Tibial nerve (tissue), 4 donors: ENCODE data around the gene DAPK2.

Experiments used
- EP300 ChIP-seq, 2 donors: sonication (generic); formaldehyde crosslinking; IDR thresholded peaks; one replicate each; pipeline ENCODE4 v1.6.1; 2017; ENCODE audit warnings: antibody characterized with exemption in 2 of 2, mild to moderate bottlenecking in 1 of 2
- POLR2A ChIP-seq, 2 donors: fragments of 450-650 bp; IDR thresholded peaks; one replicate each; pipeline ENCODE4 v1.6.1; 2017; ENCODE audit warnings: antibody characterized with exemption in 2 of 2, mild to moderate bottlenecking in 2 of 2, moderate library complexity in 2 of 2
- TF ChIP-seq, protein P1 (sequence below), 5 experiments: fragments of 200-600 bp in 3 of 5; fragments of 450-650 bp in 2 of 5; sonication (generic) in 3 of 5; IDR thresholded peaks; one replicate each; pipeline ENCODE4 v1.5.1; 2016 to 2019; ENCODE audit warnings: antibody characterized with exemption in 5 of 5, mild to moderate bottlenecking in 3 of 5, moderate library complexity in 2 of 5

GRCh38 chr15:64032329-64032728, 14.0 kb downstream of the DAPK2 start:
- TF ChIP-seq, protein P1, sequence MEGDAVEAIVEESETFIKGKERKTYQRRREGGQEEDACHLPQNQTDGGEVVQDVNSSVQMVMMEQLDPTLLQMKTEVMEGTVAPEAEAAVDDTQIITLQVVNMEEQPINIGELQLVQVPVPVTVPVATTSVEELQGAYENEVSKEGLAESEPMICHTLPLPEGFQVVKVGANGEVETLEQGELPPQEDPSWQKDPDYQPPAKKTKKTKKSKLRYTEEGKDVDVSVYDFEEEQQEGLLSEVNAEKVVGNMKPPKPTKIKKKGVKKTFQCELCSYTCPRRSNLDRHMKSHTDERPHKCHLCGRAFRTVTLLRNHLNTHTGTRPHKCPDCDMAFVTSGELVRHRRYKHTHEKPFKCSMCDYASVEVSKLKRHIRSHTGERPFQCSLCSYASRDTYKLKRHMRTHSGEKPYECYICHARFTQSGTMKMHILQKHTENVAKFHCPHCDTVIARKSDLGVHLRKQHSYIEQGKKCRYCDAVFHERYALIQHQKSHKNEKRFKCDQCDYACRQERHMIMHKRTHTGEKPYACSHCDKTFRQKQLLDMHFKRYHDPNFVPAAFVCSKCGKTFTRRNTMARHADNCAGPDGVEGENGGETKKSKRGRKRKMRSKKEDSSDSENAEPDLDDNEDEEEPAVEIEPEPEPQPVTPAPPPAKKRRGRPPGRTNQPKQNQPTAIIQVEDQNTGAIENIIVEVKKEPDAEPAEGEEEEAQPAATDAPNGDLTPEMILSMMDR (IDR thresholded peaks at IDR 0.05) = no peak
- TF ChIP-seq POLR2A (IDR thresholded peaks at IDR 0.05) (no peak), EP300 (IDR thresholded peaks at IDR 0.05) (no peak)
